Measurements from ENCODE around the gene ZNF267. TPM values are rescaled to one million over a fixed set of nuclear protein-coding genes. Genes with fewer than 3 reads are reported as not detected.

The ZNF267 gene
- total and polyA plus RNA-seq, 2 of the 8 experiments (the other 6 are each of a cell fraction or from before 2014, with no cell fraction given) = 5.5 to 28.3 TPM

DNA sequence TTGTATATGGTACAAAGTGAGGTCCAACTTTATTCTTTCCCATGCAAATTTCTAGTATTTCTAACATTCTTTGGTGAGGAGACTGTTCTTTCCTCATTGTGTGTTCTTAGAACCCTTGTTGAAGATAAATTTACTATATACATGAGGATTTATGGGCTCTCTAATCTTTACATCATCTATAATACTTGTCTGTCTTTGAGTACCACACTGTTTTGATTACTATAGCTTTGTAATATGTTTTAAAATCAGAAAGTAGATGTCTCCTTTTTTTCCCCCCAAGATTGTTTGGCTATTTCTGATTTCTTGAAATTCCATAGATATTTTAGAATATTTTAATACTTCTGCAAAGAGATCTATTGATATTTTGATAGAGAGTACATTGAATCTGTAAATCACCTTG is 23.7 kb downstream of the ZNF267 start (continued):
- TF ChIP-seq, protein P1, sequence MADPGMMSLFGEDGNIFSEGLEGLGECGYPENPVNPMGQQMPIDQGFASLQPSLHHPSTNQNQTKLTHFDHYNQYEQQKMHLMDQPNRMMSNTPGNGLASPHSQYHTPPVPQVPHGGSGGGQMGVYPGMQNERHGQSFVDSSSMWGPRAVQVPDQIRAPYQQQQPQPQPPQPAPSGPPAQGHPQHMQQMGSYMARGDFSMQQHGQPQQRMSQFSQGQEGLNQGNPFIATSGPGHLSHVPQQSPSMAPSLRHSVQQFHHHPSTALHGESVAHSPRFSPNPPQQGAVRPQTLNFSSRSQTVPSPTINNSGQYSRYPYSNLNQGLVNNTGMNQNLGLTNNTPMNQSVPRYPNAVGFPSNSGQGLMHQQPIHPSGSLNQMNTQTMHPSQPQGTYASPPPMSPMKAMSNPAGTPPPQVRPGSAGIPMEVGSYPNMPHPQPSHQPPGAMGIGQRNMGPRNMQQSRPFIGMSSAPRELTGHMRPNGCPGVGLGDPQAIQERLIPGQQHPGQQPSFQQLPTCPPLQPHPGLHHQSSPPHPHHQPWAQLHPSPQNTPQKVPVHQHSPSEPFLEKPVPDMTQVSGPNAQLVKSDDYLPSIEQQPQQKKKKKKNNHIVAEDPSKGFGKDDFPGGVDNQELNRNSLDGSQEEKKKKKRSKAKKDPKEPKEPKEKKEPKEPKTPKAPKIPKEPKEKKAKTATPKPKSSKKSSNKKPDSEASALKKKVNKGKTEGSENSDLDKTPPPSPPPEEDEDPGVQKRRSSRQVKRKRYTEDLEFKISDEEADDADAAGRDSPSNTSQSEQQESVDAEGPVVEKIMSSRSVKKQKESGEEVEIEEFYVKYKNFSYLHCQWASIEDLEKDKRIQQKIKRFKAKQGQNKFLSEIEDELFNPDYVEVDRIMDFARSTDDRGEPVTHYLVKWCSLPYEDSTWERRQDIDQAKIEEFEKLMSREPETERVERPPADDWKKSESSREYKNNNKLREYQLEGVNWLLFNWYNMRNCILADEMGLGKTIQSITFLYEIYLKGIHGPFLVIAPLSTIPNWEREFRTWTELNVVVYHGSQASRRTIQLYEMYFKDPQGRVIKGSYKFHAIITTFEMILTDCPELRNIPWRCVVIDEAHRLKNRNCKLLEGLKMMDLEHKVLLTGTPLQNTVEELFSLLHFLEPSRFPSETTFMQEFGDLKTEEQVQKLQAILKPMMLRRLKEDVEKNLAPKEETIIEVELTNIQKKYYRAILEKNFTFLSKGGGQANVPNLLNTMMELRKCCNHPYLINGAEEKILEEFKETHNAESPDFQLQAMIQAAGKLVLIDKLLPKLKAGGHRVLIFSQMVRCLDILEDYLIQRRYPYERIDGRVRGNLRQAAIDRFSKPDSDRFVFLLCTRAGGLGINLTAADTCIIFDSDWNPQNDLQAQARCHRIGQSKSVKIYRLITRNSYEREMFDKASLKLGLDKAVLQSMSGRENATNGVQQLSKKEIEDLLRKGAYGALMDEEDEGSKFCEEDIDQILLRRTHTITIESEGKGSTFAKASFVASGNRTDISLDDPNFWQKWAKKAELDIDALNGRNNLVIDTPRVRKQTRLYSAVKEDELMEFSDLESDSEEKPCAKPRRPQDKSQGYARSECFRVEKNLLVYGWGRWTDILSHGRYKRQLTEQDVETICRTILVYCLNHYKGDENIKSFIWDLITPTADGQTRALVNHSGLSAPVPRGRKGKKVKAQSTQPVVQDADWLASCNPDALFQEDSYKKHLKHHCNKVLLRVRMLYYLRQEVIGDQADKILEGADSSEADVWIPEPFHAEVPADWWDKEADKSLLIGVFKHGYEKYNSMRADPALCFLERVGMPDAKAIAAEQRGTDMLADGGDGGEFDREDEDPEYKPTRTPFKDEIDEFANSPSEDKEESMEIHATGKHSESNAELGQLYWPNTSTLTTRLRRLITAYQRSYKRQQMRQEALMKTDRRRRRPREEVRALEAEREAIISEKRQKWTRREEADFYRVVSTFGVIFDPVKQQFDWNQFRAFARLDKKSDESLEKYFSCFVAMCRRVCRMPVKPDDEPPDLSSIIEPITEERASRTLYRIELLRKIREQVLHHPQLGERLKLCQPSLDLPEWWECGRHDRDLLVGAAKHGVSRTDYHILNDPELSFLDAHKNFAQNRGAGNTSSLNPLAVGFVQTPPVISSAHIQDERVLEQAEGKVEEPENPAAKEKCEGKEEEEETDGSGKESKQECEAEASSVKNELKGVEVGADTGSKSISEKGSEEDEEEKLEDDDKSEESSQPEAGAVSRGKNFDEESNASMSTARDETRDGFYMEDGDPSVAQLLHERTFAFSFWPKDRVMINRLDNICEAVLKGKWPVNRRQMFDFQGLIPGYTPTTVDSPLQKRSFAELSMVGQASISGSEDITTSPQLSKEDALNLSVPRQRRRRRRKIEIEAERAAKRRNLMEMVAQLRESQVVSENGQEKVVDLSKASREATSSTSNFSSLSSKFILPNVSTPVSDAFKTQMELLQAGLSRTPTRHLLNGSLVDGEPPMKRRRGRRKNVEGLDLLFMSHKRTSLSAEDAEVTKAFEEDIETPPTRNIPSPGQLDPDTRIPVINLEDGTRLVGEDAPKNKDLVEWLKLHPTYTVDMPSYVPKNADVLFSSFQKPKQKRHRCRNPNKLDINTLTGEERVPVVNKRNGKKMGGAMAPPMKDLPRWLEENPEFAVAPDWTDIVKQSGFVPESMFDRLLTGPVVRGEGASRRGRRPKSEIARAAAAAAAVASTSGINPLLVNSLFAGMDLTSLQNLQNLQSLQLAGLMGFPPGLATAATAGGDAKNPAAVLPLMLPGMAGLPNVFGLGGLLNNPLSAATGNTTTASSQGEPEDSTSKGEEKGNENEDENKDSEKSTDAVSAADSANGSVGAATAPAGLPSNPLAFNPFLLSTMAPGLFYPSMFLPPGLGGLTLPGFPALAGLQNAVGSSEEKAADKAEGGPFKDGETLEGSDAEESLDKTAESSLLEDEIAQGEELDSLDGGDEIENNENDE (IDR thresholded peaks at IDR 0.05; ENCODE audit: insufficient replicate concordance, low read length) = no peak
- no peak for TF ChIP-seq TBP (IDR thresholded peaks at IDR 0.05; ENCODE audit: low read depth, low read length)
- TF ChIP-seq, protein P2, sequence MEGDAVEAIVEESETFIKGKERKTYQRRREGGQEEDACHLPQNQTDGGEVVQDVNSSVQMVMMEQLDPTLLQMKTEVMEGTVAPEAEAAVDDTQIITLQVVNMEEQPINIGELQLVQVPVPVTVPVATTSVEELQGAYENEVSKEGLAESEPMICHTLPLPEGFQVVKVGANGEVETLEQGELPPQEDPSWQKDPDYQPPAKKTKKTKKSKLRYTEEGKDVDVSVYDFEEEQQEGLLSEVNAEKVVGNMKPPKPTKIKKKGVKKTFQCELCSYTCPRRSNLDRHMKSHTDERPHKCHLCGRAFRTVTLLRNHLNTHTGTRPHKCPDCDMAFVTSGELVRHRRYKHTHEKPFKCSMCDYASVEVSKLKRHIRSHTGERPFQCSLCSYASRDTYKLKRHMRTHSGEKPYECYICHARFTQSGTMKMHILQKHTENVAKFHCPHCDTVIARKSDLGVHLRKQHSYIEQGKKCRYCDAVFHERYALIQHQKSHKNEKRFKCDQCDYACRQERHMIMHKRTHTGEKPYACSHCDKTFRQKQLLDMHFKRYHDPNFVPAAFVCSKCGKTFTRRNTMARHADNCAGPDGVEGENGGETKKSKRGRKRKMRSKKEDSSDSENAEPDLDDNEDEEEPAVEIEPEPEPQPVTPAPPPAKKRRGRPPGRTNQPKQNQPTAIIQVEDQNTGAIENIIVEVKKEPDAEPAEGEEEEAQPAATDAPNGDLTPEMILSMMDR (IDR thresholded peaks at IDR 0.05; ENCODE audit: control extremely low read depth in 1 of 3, insufficient read depth in 1 of 3, low read depth in 1 of 3, low read length in 3 of 3) = no peak
- TF ChIP-seq TAF7 (optimal IDR thresholded peaks at IDR 0.05; ENCODE audit: borderline replicate concordance, low read depth, low read length) = no peak
- no peak for TF ChIP-seq EGR1 (IDR thresholded peaks at IDR 0.05; ENCODE audit: borderline replicate concordance, low read depth, low read length)
- no peak for TF ChIP-seq POLR2A (IDR thresholded peaks at IDR 0.05; ENCODE audit: control extremely low read depth in 1 of 2, low read depth in 2 of 2, low read length in 2 of 2)
- no peak for TF ChIP-seq YY1 (IDR thresholded peaks at IDR 0.05; ENCODE audit: low read depth, low read length)
- TF ChIP-seq BACH1 (IDR thresholded peaks at IDR 0.05; ENCODE audit: low read length) = no peak
- no peak for TF ChIP-seq CEBPB (IDR thresholded peaks at IDR 0.05; ENCODE audit: low read depth, low read length)
- TF ChIP-seq EP300 (IDR thresholded peaks at IDR 0.05; ENCODE audit: borderline replicate concordance in 1 of 2, low read depth in 2 of 2, low read length in 2 of 2) = no peak
